ENCODE measurements around the gene FOXC1. TPM values are rescaled to one million over a fixed set of nuclear protein-coding genes. Genes with fewer than 3 reads are reported as not detected.

Gene FOXC1
- total RNA-seq, 4 donors from 2014 or later = 7.1 to 39.2 (median 27.5) TPM

DNA sequence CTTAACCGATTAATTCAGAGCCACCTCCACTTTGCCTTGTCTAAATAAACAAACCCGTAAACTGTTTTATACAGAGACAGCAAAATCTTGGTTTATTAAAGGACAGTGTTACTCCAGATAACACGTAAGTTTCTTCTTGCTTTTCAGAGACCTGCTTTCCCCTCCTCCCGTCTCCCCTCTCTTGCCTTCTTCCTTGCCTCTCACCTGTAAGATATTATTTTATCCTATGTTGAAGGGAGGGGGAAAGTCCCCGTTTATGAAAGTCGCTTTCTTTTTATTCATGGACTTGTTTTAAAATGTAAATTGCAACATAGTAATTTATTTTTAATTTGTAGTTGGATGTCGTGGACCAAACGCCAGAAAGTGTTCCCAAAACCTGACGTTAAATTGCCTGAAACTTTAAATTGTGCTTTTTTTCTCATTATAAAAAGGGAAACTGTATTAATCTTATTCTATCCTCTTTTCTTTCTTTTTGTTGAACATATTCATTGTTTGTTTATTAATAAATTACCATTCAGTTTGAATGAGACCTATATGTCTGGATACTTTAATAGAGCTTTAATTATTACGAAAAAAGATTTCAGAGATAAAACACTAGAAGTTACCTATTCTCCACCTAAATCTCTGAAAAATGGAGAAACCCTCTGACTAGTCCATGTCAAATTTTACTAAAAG lies 2.7 kb downstream of the FOXC1 start:
- intact Hi-C loops (cut with DNase I; ENCODE audit: low total_unique reads) = no loop called here
- DNase-seq (ENCODE audit: low spot score in 2 of 2) = no peak

DNA sequence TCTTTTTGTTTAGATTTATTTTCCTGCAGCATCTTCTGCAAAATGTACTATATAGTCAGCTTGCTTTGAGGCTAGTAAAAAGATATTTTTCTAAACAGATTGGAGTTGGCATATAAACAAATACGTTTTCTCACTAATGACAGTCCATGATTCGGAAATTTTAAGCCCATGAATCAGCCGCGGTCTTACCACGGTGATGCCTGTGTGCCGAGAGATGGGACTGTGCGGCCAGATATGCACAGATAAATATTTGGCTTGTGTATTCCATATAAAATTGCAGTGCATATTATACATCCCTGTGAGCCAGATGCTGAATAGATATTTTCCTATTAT lies 3.2 kb downstream of the FOXC1 start:
- 49 to 50% methylated on average over 7 of the region's 7 CpGs for WGBS, 2 donors
- DNase-seq (ENCODE audit: low spot score in 2 of 2) = no peak
- intact Hi-C loops (cut with DNase I; ENCODE audit: low total_unique reads) = no loop called here
- TF ChIP-seq POLR2A (IDR thresholded peaks at IDR 0.05) = no peak
- TF ChIP-seq, protein P1, sequence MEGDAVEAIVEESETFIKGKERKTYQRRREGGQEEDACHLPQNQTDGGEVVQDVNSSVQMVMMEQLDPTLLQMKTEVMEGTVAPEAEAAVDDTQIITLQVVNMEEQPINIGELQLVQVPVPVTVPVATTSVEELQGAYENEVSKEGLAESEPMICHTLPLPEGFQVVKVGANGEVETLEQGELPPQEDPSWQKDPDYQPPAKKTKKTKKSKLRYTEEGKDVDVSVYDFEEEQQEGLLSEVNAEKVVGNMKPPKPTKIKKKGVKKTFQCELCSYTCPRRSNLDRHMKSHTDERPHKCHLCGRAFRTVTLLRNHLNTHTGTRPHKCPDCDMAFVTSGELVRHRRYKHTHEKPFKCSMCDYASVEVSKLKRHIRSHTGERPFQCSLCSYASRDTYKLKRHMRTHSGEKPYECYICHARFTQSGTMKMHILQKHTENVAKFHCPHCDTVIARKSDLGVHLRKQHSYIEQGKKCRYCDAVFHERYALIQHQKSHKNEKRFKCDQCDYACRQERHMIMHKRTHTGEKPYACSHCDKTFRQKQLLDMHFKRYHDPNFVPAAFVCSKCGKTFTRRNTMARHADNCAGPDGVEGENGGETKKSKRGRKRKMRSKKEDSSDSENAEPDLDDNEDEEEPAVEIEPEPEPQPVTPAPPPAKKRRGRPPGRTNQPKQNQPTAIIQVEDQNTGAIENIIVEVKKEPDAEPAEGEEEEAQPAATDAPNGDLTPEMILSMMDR (IDR thresholded peaks at IDR 0.05) = no peak
- peak overlapping the region; percentile 5 for H3K4me3 ChIP-seq (ENCODE audit: low read depth, poor library complexity, severe bottlenecking)

More for the DNA sequence above, 2.7 kb downstream of the FOXC1 start:
- TF ChIP-seq, protein P1 (IDR thresholded peaks at IDR 0.05) = no peak
- TF ChIP-seq POLR2A (IDR thresholded peaks at IDR 0.05) = no peak
- H3K4me3 ChIP-seq (ENCODE audit: low read depth, poor library complexity, severe bottlenecking) = peak overlapping the region; percentile 36
- WGBS, 2 donors = 41 to 45% methylated on average over 10 of the region's 10 CpGs

DNA sequence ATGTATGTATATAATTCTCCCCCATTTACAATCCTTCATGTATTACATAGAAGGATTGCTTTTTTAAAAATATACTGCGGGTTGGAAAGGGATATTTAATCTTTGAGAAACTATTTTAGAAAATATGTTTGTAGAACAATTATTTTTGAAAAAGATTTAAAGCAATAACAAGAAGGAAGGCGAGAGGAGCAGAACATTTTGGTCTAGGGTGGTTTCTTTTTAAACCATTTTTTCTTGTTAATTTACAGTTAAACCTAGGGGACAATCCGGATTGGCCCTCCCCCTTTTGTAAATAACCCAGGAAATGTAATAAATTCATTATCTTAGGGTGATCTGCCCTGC lies 3.6 kb downstream of the FOXC1 start:
- no peak overlapping the region for H3K4me3 ChIP-seq (ENCODE audit: low read depth, poor library complexity, severe bottlenecking)
- intact Hi-C loops (cut with DNase I; ENCODE audit: low total_unique reads) = no loop called here
- no peak for DNase-seq (ENCODE audit: low spot score in 2 of 2)
- WGBS, 2 donors = 44 to 46% methylated on average over 3 of the region's 3 CpGs
- TF ChIP-seq POLR2A (IDR thresholded peaks at IDR 0.05) = no peak
- TF ChIP-seq, protein P1 (IDR thresholded peaks at IDR 0.05) = no peak

DNA sequence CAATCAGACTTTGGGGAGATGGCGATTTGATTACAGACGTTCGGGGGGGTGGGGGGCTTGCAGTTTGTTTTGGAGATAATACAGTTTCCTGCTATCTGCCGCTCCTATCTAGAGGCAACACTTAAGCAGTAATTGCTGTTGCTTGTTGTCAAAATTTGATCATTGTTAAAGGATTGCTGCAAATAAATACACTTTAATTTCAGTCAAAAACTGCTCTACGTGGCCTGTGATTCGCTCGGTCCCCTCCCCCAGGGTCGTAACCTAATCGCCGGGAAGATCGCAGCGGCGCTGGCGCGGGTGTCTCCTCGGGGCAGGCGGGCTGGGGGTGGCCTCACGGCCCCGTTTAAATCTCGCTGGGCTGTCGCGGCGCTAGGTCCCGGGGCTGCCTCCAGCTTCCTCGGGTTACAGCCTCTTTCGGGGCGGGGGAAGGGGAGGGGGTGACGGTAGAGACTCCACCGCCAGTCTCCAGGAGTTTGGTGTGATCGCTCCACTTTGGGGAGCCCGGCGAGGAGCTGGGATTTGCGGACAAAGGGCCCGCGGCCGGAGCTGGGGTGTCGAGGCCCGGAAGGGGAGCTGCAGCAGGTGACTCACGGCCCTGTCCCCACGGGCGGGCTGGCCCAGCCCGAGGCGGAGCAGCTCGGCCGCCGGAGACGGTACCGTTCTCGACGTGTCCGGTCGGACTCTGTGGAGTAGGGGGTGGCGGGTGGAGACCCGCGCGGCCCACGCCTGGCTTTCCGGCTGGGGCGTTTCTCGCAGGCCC lies 4.2 kb downstream of the FOXC1 start:
- 16 to 20% methylated on average over 36 to 54 of the region's 60 CpGs for WGBS, 2 donors
- peak overlapping the region; percentile 30 for H3K4me3 ChIP-seq (ENCODE audit: low read depth, poor library complexity, severe bottlenecking)
- intact Hi-C loops (cut with DNase I; ENCODE audit: low total_unique reads) = no loop called here
- TF ChIP-seq, protein P1 (IDR thresholded peaks at IDR 0.05) = no peak
- no peak for TF ChIP-seq POLR2A (IDR thresholded peaks at IDR 0.05)
- peak in 1 of 2 donors; percentile 81 for DNase-seq (ENCODE audit: low spot score in 2 of 2)

DNA sequence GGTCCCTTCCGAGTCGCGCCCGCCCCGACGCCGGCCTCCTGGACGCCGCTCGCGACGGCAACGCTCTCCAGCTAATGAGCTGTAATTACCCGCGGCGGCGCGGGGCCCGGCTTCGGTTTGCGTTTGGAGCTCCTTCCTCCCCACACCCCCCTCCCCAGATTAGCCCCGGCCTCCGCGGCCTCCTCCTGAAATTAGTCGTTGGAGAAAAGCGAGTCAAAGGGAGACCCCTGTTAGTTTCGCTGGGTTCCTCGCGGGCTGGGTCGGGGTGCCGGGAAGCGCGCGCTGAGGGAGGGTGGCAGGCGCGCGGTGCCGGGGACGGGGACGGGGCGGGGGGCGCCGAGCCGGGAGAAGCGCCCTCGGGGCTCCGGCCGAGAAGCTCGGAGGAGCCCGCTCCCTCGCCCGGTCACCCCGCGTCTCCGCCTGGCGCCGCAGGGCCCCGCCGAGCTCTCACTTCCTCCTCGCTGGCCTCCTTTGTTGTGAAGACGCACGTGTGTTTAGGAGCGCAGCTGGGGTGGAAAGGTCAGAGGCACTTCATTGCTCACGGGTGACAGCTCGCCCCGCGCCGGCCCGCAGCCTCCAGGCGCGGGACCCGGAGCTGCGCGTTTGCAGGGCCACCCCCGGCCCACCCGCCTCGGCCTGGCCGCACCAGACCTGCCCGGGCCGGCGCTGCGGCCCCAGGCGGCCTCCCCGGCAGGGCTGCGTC lies 4.9 kb downstream of the FOXC1 start:
- TF ChIP-seq, protein P1 (IDR thresholded peaks at IDR 0.05) = no peak
- TF ChIP-seq POLR2A (IDR thresholded peaks at IDR 0.05) = no peak
- H3K4me3 ChIP-seq (ENCODE audit: low read depth, poor library complexity, severe bottlenecking) = peak overlapping the region; percentile 30
- no peak for DNase-seq (ENCODE audit: low spot score in 2 of 2)
- 18 to 21% methylated on average over 53 to 65 of the region's 85 CpGs for WGBS, 2 donors
- intact Hi-C loops (cut with DNase I; ENCODE audit: low total_unique reads) = no loop called here
